ENCODE results near the gene FAM107A. TPM values are rescaled to one million over a fixed set of nuclear protein-coding genes. Genes with fewer than 3 reads are reported as not detected.

FAM107A gene
- total RNA-seq, 1 experiment from 2014 or later: not detected

GRCh38 chr3:58526515-58526957 is 50.7 kb downstream of the FAM107A start:
- Mint-ChIP-seq H3K4me3 (ENCODE audit: unreplicated experiment) (peak overlapping the region; percentile 8), H3K27ac (ENCODE audit: low read depth, unreplicated experiment) (peak overlapping the region; percentile 84), H3K36me3 (ENCODE audit: insufficient read depth, unreplicated experiment) (no peaks in the 10 kb centered on the region), H3K27me3 (ENCODE audit: insufficient read depth, unreplicated experiment) (no peaks in the 10 kb centered on the region), H3K4me1 (ENCODE audit: insufficient read depth, unreplicated experiment) (peaks cover 29% of the 10 kb centered on the region), H3K9me3 (ENCODE audit: unreplicated experiment) (no peaks in the 10 kb centered on the region)
- intact Hi-C loops (cut with micrococcal nuclease): loop anchor here (1.0 kb wide), 1 partner anchor 63 kb away; no protein-coding TSS in a partner anchor
- DNase-seq (ENCODE audit: unreplicated experiment): peak; percentile 97
- ChIA-PET CTCF (interaction anchor here (0.6 to 4.7 kb wide), 16 partner anchors 11 to 680 kb away, joined by 3 to 59 read pairs (median 3); partner anchors contain the start of genes HTD2, KCTD6 and RPP14), POLR2A (interaction anchor here (0.7 to 4.6 kb wide), 9 partner anchors 12 to 193 kb away, joined by 3 to 62 read pairs (median 4); partner anchors contain the start of gene KCTD6)
- TSS peak; percentile 52 for BruUV-seq (replicated peaks)
- TF ChIP-seq, protein P1, sequence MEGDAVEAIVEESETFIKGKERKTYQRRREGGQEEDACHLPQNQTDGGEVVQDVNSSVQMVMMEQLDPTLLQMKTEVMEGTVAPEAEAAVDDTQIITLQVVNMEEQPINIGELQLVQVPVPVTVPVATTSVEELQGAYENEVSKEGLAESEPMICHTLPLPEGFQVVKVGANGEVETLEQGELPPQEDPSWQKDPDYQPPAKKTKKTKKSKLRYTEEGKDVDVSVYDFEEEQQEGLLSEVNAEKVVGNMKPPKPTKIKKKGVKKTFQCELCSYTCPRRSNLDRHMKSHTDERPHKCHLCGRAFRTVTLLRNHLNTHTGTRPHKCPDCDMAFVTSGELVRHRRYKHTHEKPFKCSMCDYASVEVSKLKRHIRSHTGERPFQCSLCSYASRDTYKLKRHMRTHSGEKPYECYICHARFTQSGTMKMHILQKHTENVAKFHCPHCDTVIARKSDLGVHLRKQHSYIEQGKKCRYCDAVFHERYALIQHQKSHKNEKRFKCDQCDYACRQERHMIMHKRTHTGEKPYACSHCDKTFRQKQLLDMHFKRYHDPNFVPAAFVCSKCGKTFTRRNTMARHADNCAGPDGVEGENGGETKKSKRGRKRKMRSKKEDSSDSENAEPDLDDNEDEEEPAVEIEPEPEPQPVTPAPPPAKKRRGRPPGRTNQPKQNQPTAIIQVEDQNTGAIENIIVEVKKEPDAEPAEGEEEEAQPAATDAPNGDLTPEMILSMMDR (IDR thresholded peaks at IDR 0.05; ENCODE audit: unreplicated experiment): no peak

- Mint-ChIP-seq H3K27me3 (ENCODE audit: insufficient read depth, unreplicated experiment) (no peaks in the 10 kb centered on the region), H3K27ac (ENCODE audit: low read depth, unreplicated experiment) (no peak overlapping the region), H3K36me3 (ENCODE audit: insufficient read depth, unreplicated experiment) (no peaks in the 10 kb centered on the region), H3K4me3 (ENCODE audit: unreplicated experiment) (no peak overlapping the region), H3K9me3 (ENCODE audit: unreplicated experiment) (no peaks in the 10 kb centered on the region), H3K4me1 (ENCODE audit: insufficient read depth, unreplicated experiment) (peaks cover 29% of the 10 kb centered on the region)
- POLR2A ChIA-PET: interaction anchor here (1.3 kb wide), 1 partner anchor 32 kb away, joined by 4 read pairs; no protein-coding TSS in a partner anchor
- no TSS peak for BruUV-seq (replicated peaks)
- TF ChIP-seq, protein P1 (IDR thresholded peaks at IDR 0.05; ENCODE audit: unreplicated experiment): no peak
- CTCF ChIA-PET: interaction anchor here (0.6 to 1.8 kb wide), 7 partner anchors 14 to 52 kb away, joined by 3 to 8 read pairs (median 5); partner anchors contain the start of gene KCTD6
- intact Hi-C loops (cut with micrococcal nuclease): no loop called here
- DNase-seq (ENCODE audit: unreplicated experiment): no peak
Measured at GRCh38 chr3:58524326-58524888, 52.8 kb downstream of the FAM107A start.

GRCh38 chr3:58522759-58523425 is 54.3 kb downstream of the FAM107A start:
- no peak for DNase-seq (ENCODE audit: unreplicated experiment)
- TF ChIP-seq, protein P1 (IDR thresholded peaks at IDR 0.05; ENCODE audit: unreplicated experiment): no peak
- no peaks in the 10 kb centered on the region for H3K27me3 Mint-ChIP-seq (ENCODE audit: insufficient read depth, unreplicated experiment)
- no peak overlapping the region for H3K4me3 Mint-ChIP-seq (ENCODE audit: unreplicated experiment)
- BruUV-seq (replicated peaks): no TSS peak
- no peaks in the 10 kb centered on the region for H3K36me3 Mint-ChIP-seq (ENCODE audit: insufficient read depth, unreplicated experiment)
- H3K27ac Mint-ChIP-seq (ENCODE audit: low read depth, unreplicated experiment): no peak overlapping the region
- intact Hi-C loops (cut with micrococcal nuclease): no loop called here
- ChIA-PET POLR2A (interaction anchor here (0.7 to 1.6 kb wide), 2 partner anchors 28 to 1025 kb away, joined by 3 read pairs; no protein-coding TSS in a partner anchor), CTCF (interaction anchor here (0.5 to 1.6 kb wide), 5 partner anchors 9 to 105 kb away, joined by 3 to 6 read pairs (median 4); no protein-coding TSS in a partner anchor)
- no peaks in the 10 kb centered on the region for H3K9me3 Mint-ChIP-seq (ENCODE audit: unreplicated experiment)
- peaks cover 21% of the 10 kb centered on the region for H3K4me1 Mint-ChIP-seq (ENCODE audit: insufficient read depth, unreplicated experiment)
